ENCODE results near the gene TBC1D14.

The TBC1D14 gene

GRCh38 chr4:7041801-7042502 is 132.3 kb downstream of the TBC1D14 start:
- TF ChIP-seq ZNF8 (CRISPR knock-in tag; IDR thresholded peaks at IDR 0.05), result no peak
- no peak for TF ChIP-seq GLIS3 (CRISPR knock-in tag; IDR thresholded peaks at IDR 0.05)
- TF ChIP-seq ZC3H10 (CRISPR knock-in tag; IDR thresholded peaks at IDR 0.05), result no peak
- no peak for TF ChIP-seq RARB (CRISPR knock-in tag; IDR thresholded peaks at IDR 0.05)
- no peak for ATAC-seq

GRCh38 chr4:7042503-7043283 is 133.1 kb downstream of the TBC1D14 start:
- TF ChIP-seq ZNF70 (CRISPR knock-in tag; IDR thresholded peaks at IDR 0.05) (peak; percentile 82), ZFP3 (CRISPR knock-in tag; IDR thresholded peaks at IDR 0.05) (peak; percentile 13; the same call in 1 of the 2 replicates), ARNTL (CRISPR knock-in tag; IDR thresholded peaks at IDR 0.05; ENCODE audit: borderline replicate concordance, low read depth) (no peak)

GRCh38 chr4:7043284-7044136 is 133.9 kb downstream of the TBC1D14 start, which contains the start of gene TADA2B:
Gene TADA2B (plus strand): TSS chr4:7043372. CDS start chr4:7043580, 208 bp downstream.
- TF ChIP-seq ZFP3 (CRISPR knock-in tag; IDR thresholded peaks at IDR 0.05) (0 out of 2 replicates have a peak, but pooled peaks have one; percentile 15), OSR1 (CRISPR knock-in tag; IDR thresholded peaks at IDR 0.05) (no peak)
- ATAC-seq, result peak; percentile 35

More at GRCh38 chr4:7042503-7043283, 133.1 kb downstream of the TBC1D14 start:
- peak; percentile 94 for ATAC-seq

- no peak for ATAC-seq
- TF ChIP-seq CSDC2 (CRISPR knock-in tag; IDR thresholded peaks at IDR 0.05) (no peak), ARNTL (CRISPR knock-in tag; IDR thresholded peaks at IDR 0.05; ENCODE audit: borderline replicate concordance, low read depth) (no peak), POU6F1 (CRISPR knock-in tag; IDR thresholded peaks at IDR 0.05; ENCODE audit: borderline replicate concordance, low read depth) (no peak), CREB5 (CRISPR knock-in tag; IDR thresholded peaks at IDR 0.05; ENCODE audit: low read depth) (no peak), OSR1 (CRISPR knock-in tag; IDR thresholded peaks at IDR 0.05) (no peak), PATZ1 (CRISPR knock-in tag; IDR thresholded peaks at IDR 0.05; ENCODE audit: borderline replicate concordance) (no peak), TSHZ2 (CRISPR knock-in tag; IDR thresholded peaks at IDR 0.05) (no peak), ZNF70 (CRISPR knock-in tag; IDR thresholded peaks at IDR 0.05) (no peak), BACH2 (CRISPR knock-in tag; IDR thresholded peaks at IDR 0.05; ENCODE audit: borderline replicate concordance) (no peak), CSRNP3 (CRISPR knock-in tag; IDR thresholded peaks at IDR 0.05) (no peak), TOX (CRISPR knock-in tag; IDR thresholded peaks at IDR 0.05; ENCODE audit: borderline replicate concordance) (no peak), GLIS3 (CRISPR knock-in tag; IDR thresholded peaks at IDR 0.05) (no peak), TCF4 (CRISPR knock-in tag; IDR thresholded peaks at IDR 0.05; ENCODE audit: borderline replicate concordance) (no peak), ZNF8 (CRISPR knock-in tag; IDR thresholded peaks at IDR 0.05) (no peak), ESRRG (CRISPR knock-in tag; IDR thresholded peaks at IDR 0.05) (no peak), ISL1 (CRISPR knock-in tag; IDR thresholded peaks at IDR 0.05) (no peak), ZNF565 (CRISPR knock-in tag; conservative IDR thresholded peaks at IDR 0.05; ENCODE audit: low read depth) (no peak)
Observed at GRCh38 chr4:7044137-7044930, 134.7 kb downstream of the TBC1D14 start.
